NCI-H82 (cell line): ENCODE measurements around the gene PIF1.

Experiments used
- DNase-seq: peaks from one replicate; lab custom pipeline; 2025; lab: John Stamatoyannopoulos, UW

Gene PIF1

GRCh38 chr15:64775551-64776401, 49.7 kb downstream of the PIF1 start, which contains the start of gene RBPMS2:
RBPMS2 (minus strand) TSS chr15:64775589; CDS start chr15:64775319, 270 bp downstream.
- peak; percentile 27 for DNase-seq

- DNase-seq = peak; percentile 27
These were observed 50.6 kb downstream of the PIF1 start for GRCh38 chr15:64774629-64775493.

GRCh38 chr15:64774037-64774628, 51.3 kb downstream of the PIF1 start:
- no peak for DNase-seq

GRCh38 chr15:64773606-64774005, 51.8 kb downstream of the PIF1 start:
- DNase-seq = no peak

- DNase-seq = no peak
These were observed 52.5 kb downstream of the PIF1 start for GRCh38 chr15:64772964-64773363.

- no peak for DNase-seq
These were observed 53.0 kb downstream of the PIF1 start for GRCh38 chr15:64772488-64772887.

GRCh38 chr15:64770626-64771025, 54.8 kb downstream of the PIF1 start:
- no peak for DNase-seq

GRCh38 chr15:64767203-64767602, 58.2 kb downstream of the PIF1 start:
- DNase-seq = no peak

- DNase-seq = no peak
These were observed 59.4 kb downstream of the PIF1 start for GRCh38 chr15:64766058-64766457.
